ENCODE results near the gene ATCAY.

DNA sequence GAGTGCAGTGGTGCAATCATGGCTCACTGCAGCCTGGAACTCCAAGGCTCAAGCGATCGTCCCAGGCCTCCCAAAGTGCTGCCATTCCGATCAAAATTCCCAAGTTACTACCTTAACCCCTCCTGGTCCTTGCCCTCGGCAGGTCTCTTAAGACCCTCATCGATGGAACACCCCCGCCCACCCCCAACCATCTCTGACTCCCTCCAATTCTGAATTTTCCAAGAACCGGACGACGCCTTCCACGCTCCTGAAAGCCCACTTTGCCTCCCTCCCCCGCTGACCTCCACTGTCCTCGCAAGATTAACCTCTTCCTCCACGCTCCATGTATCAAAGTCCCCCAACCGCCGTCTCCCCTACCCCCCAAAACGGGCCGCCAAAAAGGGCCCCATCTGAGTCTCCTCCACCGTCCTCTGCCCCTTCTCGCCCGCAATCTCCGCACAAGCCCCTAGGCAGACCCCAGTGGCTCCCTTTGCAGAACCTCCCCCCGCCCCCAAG, 89.9 kb downstream of the ATCAY start:
- no peak for TF ChIP-seq ZNF547 (CRISPR knock-in tag; IDR thresholded peaks at IDR 0.05)
- no peak for TF ChIP-seq SOX6 (IDR thresholded peaks at IDR 0.05)
- no peak for TF ChIP-seq SOX6 (CRISPR knock-in tag; IDR thresholded peaks at IDR 0.05)
- no peak for TF ChIP-seq ZNF274 (CRISPR knock-in tag; IDR thresholded peaks at IDR 0.05)
- TF ChIP-seq, protein P1, sequence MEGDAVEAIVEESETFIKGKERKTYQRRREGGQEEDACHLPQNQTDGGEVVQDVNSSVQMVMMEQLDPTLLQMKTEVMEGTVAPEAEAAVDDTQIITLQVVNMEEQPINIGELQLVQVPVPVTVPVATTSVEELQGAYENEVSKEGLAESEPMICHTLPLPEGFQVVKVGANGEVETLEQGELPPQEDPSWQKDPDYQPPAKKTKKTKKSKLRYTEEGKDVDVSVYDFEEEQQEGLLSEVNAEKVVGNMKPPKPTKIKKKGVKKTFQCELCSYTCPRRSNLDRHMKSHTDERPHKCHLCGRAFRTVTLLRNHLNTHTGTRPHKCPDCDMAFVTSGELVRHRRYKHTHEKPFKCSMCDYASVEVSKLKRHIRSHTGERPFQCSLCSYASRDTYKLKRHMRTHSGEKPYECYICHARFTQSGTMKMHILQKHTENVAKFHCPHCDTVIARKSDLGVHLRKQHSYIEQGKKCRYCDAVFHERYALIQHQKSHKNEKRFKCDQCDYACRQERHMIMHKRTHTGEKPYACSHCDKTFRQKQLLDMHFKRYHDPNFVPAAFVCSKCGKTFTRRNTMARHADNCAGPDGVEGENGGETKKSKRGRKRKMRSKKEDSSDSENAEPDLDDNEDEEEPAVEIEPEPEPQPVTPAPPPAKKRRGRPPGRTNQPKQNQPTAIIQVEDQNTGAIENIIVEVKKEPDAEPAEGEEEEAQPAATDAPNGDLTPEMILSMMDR (CRISPR knock-in tag; IDR thresholded peaks at IDR 0.05), result no peak
- TF ChIP-seq, protein P2, sequence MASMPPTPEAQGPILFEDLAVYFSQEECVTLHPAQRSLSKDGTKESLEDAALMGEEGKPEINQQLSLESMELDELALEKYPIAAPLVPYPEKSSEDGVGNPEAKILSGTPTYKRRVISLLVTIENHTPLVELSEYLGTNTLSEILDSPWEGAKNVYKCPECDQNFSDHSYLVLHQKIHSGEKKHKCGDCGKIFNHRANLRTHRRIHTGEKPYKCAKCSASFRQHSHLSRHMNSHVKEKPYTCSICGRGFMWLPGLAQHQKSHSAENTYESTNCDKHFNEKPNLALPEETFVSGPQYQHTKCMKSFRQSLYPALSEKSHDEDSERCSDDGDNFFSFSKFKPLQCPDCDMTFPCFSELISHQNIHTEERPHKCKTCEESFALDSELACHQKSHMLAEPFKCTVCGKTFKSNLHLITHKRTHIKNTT (CRISPR knock-in tag; IDR thresholded peaks at IDR 0.05), result no peak
